GM06990 (cell line): ENCODE measurements around the gene TK1.

Source experiments
- DNase-seq: peaks from one replicate; pipeline ENCODE4 v3.0.0-alpha.2; 2011; ENCODE audit not compliant: insufficient read length; ENCODE audit errors: extremely low read depth
- H3K27me3 ChIP-seq: replicated peaks from 2 replicates; pipeline ENCODE4 v1.6.0; 2011; ENCODE audit warnings: low read length; ENCODE audit not compliant: control insufficient read depth, insufficient read depth
- H3K36me3 ChIP-seq: 2 replicates; pipeline ENCODE4 v1.5.1; 2011; ENCODE audit warnings: low read length; ENCODE audit not compliant: control insufficient read depth, insufficient read depth
- H3K4me3 ChIP-seq: replicated peaks from 2 replicates; pipeline ENCODE4 v1.5.1; 2011; ENCODE audit warnings: low read depth, mild to moderate bottlenecking, control low read depth, low read length
- CTCF ChIP-seq: IDR thresholded peaks from 2 replicates; pipeline ENCODE4 v1.5.1; 2011; ENCODE audit warnings: low read length, control low read depth, mild to moderate bottlenecking, inconsistent platforms; ENCODE audit not compliant: insufficient read depth, poor library complexity, severe bottlenecking

Gene TK1

GRCh38 chr17:78176548-78177025, 10.3 kb downstream of the TK1 start:
- peak; percentile 99 for TF ChIP-seq CTCF
- Histone ChIP-seq H3K36me3 (peaks cover 32% of the 10 kb centered on the region), H3K27me3 (no peaks in the 10 kb centered on the region), H3K4me3 (no peak overlapping the region)
- peak; percentile 87 for DNase-seq

- no peak for TF ChIP-seq CTCF
- Histone ChIP-seq H3K27me3 (no peaks in the 10 kb centered on the region), H3K36me3 (peaks cover 40% of the 10 kb centered on the region), H3K4me3 (no peak overlapping the region)
- DNase-seq: no peak
Measured at GRCh38 chr17:78175643-78175981, 11.2 kb downstream of the TK1 start.

GRCh38 chr17:78174870-78175642, 11.8 kb downstream of the TK1 start:
- no peak for DNase-seq
- Histone ChIP-seq H3K4me3 (no peak overlapping the region), H3K27me3 (no peaks in the 10 kb centered on the region), H3K36me3 (peaks cover 41% of the 10 kb centered on the region)
- TF ChIP-seq CTCF: peak; percentile 1

GRCh38 chr17:78174346-78174869, 12.4 kb downstream of the TK1 start:
- Histone ChIP-seq H3K4me3 (no peak overlapping the region), H3K27me3 (no peaks in the 10 kb centered on the region), H3K36me3 (peaks cover 47% of the 10 kb centered on the region)
- peak; percentile 17 for TF ChIP-seq CTCF
- DNase-seq: no peak

- peak overlapping the region; percentile 97 for H3K4me3 ChIP-seq
- TF ChIP-seq CTCF: no peak
- DNase-seq: peak; percentile 71
- H3K27me3 ChIP-seq: no peaks in the 10 kb centered on the region
- H3K36me3 ChIP-seq: peaks cover 44% of the 10 kb centered on the region
Measured at GRCh38 chr17:78173097-78173715, 13.6 kb downstream of the TK1 start.
